C4-2B (cell line): Measurements from ENCODE around the gene COMMD1.

Experiments used
- ZFX ChIP-seq: fragments of 450-650 bp; IDR thresholded peaks from 2 replicates; pipeline ENCODE4 v1.6.1; 2017
- TF ChIP-seq, protein P1 (sequence below): fragments of 450-650 bp; conservative IDR thresholded peaks from 2 replicates; pipeline ENCODE4 v1.5.1; 2017; ENCODE audit warnings: mild to moderate bottlenecking

DNA sequence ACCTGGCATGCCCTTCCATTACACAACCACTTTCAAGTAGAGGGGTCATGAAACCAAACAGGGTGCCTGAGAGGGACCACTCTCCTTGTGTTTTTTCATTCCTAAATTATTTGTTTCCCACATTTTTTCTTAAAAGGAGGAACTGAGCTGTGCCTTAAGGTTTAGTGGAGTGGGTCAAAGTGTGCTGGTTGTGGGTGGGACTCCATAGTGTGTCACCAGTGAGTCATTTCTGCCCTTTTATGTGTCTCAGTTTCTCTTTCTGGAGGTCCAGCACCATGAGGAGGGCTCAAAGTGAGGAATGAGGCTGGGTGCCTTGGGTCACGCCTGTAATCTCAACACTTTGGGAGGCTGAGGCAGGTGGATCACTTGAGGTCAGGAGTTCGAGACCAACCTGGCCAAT lies 37.8 kb downstream of the COMMD1 start:
- TF ChIP-seq, protein P1, sequence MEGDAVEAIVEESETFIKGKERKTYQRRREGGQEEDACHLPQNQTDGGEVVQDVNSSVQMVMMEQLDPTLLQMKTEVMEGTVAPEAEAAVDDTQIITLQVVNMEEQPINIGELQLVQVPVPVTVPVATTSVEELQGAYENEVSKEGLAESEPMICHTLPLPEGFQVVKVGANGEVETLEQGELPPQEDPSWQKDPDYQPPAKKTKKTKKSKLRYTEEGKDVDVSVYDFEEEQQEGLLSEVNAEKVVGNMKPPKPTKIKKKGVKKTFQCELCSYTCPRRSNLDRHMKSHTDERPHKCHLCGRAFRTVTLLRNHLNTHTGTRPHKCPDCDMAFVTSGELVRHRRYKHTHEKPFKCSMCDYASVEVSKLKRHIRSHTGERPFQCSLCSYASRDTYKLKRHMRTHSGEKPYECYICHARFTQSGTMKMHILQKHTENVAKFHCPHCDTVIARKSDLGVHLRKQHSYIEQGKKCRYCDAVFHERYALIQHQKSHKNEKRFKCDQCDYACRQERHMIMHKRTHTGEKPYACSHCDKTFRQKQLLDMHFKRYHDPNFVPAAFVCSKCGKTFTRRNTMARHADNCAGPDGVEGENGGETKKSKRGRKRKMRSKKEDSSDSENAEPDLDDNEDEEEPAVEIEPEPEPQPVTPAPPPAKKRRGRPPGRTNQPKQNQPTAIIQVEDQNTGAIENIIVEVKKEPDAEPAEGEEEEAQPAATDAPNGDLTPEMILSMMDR, result no peak
- no peak for TF ChIP-seq ZFX
